GM19238 (cell line): Measurements from ENCODE around the gene DDX43.
"Not testable (repeated sequence)": the region's sequence is repeated elsewhere in the genome, so short reads cannot be mapped to it uniquely, and the experiment has no call there.

ENCODE experiments used
- DNase-seq: peaks from one replicate; pipeline ENCODE4 v3.0.0; 2011; ENCODE audit warnings: low spot score; ENCODE audit not compliant: insufficient read length

Gene DDX43

GRCh38 chr6:73394577-73395354, at the start of gene DDX43:
Gene DDX43 (plus strand): TSS chr6:73394828. CDS start chr6:73394906, 78 bp downstream.
- no peak for DNase-seq

- DNase-seq = no peak
These were observed 46.0 kb upstream of the DDX43 start for GRCh38 chr6:73348550-73349204.

GRCh38 chr6:73349311-73349710, 45.3 kb upstream of the DDX43 start:
- no peak for DNase-seq

GRCh38 chr6:73353636-73354593, 40.7 kb upstream of the DDX43 start, which contains the start of gene DPPA5:
Gene DPPA5 (minus strand): TSS chr6:73354276. CDS start chr6:73354225, 51 bp downstream.
- no peak for DNase-seq

- no peak for DNase-seq
These were observed 32.3 kb upstream of the DDX43 start, which contains the start of gene KHDC3L for GRCh38 chr6:73362358-73362757. Gene KHDC3L (plus strand): TSS chr6:73362658. CDS start chr6:73362730, 72 bp downstream.

- no peak for DNase-seq
These were observed 31.6 kb upstream of the DDX43 start for GRCh38 chr6:73362869-73363536.

- DNase-seq = no peak
These were observed 31.1 kb upstream of the DDX43 start for GRCh38 chr6:73363537-73363875.

GRCh38 chr6:73364121-73364520, 30.5 kb upstream of the DDX43 start:
- DNase-seq = no peak

GRCh38 chr6:73364549-73364948, 30.1 kb upstream of the DDX43 start:
- DNase-seq = no peak

- no peak for DNase-seq
These were observed 26.8 kb upstream of the DDX43 start for GRCh38 chr6:73367761-73368355.

GRCh38 chr6:73368675-73369074, 26.0 kb upstream of the DDX43 start:
- no peak for DNase-seq

GRCh38 chr6:73369157-73369556, 25.5 kb upstream of the DDX43 start:
- DNase-seq = no peak

- DNase-seq = no peak
These were observed 25.1 kb upstream of the DDX43 start, which contains the start of gene OOEP for GRCh38 chr6:73369563-73369962. Gene OOEP (minus strand): TSS chr6:73369897. CDS start chr6:73369792, 105 bp downstream.

GRCh38 chr6:73371984-73372383, 22.6 kb upstream of the DDX43 start:
- DNase-seq = no peak

GRCh38 chr6:73372516-73372915, 22.1 kb upstream of the DDX43 start:
- DNase-seq = no peak

GRCh38 chr6:73375216-73375615, 19.4 kb upstream of the DDX43 start:
- DNase-seq = no peak

- DNase-seq = no peak
These were observed 17.4 kb upstream of the DDX43 start for GRCh38 chr6:73377225-73377624.

- DNase-seq = not testable (repeated sequence)
These were observed 13.1 kb upstream of the DDX43 start for GRCh38 chr6:73381531-73381930.

GRCh38 chr6:73382462-73383113, 12.0 kb upstream of the DDX43 start:
- no peak for DNase-seq

- DNase-seq = no peak
These were observed 6.2 kb upstream of the DDX43 start for GRCh38 chr6:73388433-73388799.
